GM18520 (cell line): ENCODE data around the gene UBAC2.
"Not testable (repeated sequence)": the region's sequence is repeated elsewhere in the genome, so short reads cannot be mapped to it uniquely, and the experiment has no call there.

ENCODE experiments used
- ATAC-seq: cut with Tn5 transposase; IDR thresholded peaks from one replicate; pipeline ENCODE4 v1.9.1; 2021; ENCODE audit not compliant: unreplicated experiment

UBAC2 gene

DNA sequence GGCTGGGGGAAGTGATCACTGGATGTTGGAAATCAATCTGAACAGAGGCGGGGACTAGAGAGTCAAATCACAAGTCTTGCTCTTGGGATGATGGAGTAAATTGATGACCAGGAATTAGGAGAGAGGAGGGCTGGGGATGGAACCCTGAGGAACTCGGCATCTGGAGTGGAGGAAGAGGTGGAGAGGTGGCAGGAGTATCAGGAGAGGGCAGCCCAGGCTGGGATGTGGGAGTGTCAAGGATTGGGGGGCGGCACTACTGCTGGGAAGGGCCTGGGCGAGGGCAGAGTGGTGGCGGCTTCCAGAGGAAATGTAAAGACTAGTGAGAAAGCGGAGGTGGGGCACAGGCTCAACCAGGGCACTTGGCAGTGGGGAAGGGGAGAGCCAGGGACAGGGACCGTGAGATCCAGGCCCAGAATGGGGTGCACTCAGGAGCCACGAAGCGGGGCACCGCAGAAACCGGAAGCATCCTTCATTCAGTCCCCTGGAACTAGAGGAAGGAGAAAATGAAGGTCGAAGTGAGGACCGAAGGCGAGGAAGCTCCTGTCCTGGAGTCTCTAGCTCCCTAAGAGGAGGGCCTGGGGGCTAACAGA, 187.8 kb downstream of the UBAC2 start:
- no peak for ATAC-seq

DNA sequence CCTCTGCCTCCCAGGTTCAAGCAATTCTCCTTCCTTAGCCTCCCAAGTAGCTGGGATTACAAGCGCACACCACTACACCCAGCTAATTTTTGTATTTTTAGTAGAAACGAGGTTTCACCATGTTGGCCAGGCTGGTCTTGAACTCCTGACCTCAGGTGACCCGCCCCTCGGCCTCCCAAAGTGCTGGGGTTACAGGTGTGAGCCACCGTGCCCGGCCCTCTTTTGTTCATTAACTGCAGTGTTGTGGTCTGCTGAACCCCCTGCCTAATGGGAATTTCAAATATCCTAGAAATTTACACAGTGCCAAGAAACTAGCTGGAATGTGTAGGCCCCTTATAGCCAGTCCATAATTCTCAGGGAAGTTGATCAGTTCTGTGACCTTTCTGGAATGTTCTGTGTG, 188.4 kb downstream of the UBAC2 start:
- not testable (repeated sequence) for ATAC-seq

- no peak for ATAC-seq
These were observed 189.1 kb downstream of the UBAC2 start for GRCh38 chr13:99389520-99390304.

- no peak for ATAC-seq
These were observed 189.9 kb downstream of the UBAC2 start for GRCh38 chr13:99390601-99391000.

- no peak for ATAC-seq
These were observed 191.3 kb downstream of the UBAC2 start for GRCh38 chr13:99391781-99392469.

DNA sequence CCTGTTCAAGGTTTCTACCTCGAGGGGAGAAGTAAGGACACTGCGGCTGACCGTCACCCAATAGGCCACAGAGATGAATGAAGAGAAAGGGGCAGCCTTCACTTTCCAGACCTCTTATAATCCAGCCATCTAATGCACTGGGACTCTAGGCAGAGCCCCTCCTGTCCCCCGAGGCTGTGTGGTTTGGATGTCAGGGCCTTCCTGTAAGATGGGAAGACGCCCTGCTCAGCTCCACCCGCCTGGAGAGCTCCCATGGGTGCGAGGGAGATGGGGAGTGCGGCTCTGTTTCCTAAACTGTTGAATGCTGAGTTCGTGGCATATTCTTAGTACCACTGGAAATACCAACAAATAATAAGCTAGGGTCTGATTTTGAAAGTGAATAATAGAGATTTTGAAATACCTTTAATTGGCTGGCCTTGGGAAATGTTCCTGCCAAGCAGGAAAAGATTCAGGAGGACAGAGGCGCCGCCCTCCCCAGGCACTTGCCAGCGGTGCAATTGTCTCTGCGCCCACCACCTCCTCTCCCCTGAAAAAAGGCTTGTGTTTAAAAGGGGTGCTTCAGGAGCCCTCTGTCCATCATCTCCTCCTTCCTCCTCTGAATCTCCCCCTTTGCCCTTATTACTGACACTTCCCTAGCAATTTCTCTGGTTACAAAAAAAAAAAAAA, 191.9 kb downstream of the UBAC2 start:
- no peak for ATAC-seq

- not testable (repeated sequence) for ATAC-seq
These were observed 192.7 kb downstream of the UBAC2 start for GRCh38 chr13:99393391-99393790.

DNA sequence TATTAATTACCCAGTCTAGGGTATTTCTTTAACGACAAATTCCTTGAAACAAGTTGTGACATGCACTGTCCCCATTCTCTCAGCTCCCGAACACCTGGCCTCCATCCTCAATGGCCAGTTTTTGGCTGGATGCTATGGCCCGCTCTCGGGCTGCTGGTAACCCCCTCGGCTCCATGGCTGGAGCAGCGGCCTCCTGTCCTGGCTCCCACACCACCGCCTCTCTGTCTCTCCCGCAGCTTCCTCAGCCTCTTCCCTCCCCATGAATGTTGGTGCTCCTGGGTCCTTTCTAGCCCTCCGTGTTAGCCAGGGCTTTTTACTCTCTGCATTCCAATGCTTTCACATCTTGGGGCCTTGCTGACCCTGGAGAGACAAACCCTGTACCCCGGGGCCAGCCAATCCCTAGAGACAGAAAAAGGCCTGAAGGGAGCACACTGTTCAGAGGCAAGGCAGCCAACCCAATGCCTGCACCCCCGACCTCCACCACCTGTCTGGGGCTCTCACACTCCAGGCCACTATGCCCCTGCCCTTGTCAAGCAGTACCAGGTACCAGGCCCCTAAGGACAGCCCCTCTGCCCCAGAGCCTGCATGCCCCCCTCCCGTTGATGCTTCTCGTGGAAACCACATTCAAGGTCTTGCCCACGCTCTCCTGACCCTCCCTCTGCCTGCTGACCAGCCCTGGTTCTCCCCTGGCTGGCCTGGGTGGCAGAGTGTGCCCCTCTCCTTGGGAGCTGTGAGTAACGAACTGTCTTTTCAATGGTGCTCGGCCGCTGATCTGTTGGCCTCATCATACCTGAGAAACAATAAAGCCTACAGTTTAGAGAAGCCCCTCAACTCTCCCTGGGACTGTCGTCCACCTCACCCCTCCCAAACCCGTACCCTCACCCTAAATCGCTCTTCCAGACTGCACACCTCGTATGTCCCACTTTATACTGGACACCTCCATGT, 193.4 kb downstream of the UBAC2 start:
- no peak for ATAC-seq

DNA sequence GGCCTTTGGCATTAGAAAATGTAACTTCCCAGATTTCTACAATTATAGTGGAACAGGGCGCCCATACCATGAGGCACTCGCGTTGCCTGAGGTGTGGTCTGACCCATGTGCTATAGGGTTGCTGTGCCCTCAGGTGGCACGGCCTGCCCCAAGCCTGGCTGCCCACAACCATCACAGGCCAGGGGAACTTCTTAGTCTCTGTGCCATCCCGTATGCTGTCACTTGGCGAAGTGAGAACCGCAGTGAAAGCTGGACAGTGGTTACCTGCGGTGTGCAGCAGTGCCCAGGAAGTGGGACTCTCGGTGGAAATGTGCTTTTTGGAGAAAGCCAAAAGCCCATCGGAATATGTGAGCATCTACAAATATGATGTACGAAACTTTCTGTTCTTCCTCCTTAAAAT, 194.8 kb downstream of the UBAC2 start:
- no peak for ATAC-seq

GRCh38 chr13:99396446-99396845, 195.8 kb downstream of the UBAC2 start:
- no peak for ATAC-seq

GRCh38 chr13:99398071-99398470, 197.4 kb downstream of the UBAC2 start:
- no peak for ATAC-seq

GRCh38 chr13:99398916-99399622, 198.4 kb downstream of the UBAC2 start:
- no peak for ATAC-seq

GRCh38 chr13:99399623-99399974, 198.9 kb downstream of the UBAC2 start:
- ATAC-seq, result no peak

GRCh38 chr13:99403458-99403971, 202.9 kb downstream of the UBAC2 start:
- no peak for ATAC-seq

- no peak for ATAC-seq
These were observed 203.5 kb downstream of the UBAC2 start for GRCh38 chr13:99404005-99404755.

GRCh38 chr13:99405966-99406365, 205.3 kb downstream of the UBAC2 start:
- ATAC-seq, result no peak

DNA sequence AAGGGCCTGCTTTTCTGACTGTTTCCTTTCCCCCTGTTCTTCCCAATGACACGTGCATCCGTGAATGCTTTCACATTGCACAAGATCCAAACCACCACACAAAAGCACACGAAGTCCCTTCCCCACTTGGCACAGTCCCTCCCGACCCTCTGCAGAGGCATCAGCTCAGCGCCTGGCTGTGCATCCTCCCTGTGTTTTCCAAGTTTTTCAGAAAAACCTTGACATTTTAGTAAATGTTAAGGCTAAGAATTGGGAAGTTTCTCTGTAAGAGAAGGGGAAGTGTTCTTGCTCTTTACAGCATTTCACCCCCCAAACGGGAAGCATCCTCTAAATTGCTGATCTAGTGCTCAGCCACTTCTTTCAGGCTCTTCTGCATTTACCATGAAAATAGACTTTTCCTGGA, 206.1 kb downstream of the UBAC2 start:
- no peak for ATAC-seq

DNA sequence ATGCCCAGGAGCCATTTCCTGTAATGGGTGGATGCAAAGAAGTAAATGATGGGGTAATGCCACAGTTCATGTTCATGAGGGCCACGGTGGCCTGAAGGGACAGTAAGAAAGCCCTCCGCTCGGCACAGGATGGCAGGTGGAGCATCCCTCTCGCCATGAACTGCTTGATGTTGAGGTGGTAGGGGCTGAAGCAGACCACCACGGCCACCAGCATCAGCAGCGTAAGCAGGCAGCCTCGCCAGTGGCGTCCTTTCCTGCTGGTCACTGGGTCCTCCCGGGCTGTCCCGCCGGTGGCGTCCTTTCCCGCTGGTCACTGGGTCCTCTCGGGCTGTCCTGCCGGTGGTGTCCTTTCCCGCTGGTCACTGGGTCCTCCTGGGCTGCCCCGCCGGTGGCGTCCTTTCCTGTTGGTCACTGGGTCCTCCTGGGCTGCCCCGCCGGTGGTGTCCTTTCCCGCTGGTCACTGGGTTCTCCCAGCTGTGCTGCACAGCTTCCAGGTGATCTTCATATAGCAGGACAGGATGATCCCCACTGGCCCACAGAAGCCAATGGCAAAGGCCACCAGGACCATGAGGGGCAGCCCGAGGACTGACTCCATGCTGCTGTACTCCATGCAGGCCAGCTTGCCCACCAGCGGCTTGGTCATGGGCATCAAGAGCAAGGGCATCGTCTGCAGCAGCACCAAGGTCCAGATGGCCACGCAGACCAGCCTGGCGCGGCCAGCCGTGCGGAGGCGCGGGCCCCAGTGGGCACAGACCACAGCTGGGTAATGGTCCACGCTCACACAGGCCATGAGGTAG, 207.4 kb downstream of the UBAC2 start:
- no peak for ATAC-seq
